GM23338 (cell line): ENCODE results near the gene PAQR4. TPM values are rescaled to one million over a fixed set of nuclear protein-coding genes. Genes with fewer than 3 reads are reported as not detected.

Source experiments
- ATAC-seq: fragments of 200-7000 bp; cut with Tn5 transposase; 3 replicates; pipeline ENCODE4 v1.9.1; 2020
- DNase-seq: peaks from one replicate; pipeline ENCODE4 v3.0.0-alpha.2; 2015; ENCODE audit warnings: low spot score
- H2AFZ ChIP-seq: fragments of 200-600 bp; sonication (generic); 2 replicates; pipeline ENCODE4 v1.8.0; 2016; ENCODE audit warnings: antibody characterized with exemption, mild to moderate bottlenecking, moderate library complexity
- H3F3A ChIP-seq: fragments of 200-600 bp; sonication (generic); replicated peaks from 2 replicates; pipeline ENCODE4 v1.8.0; 2017; ENCODE audit warnings: antibody characterized with exemption, mixed run types, low read depth
- H3K27ac ChIP-seq: fragments of 200-600 bp; sonication (generic); 2 replicates; pipeline ENCODE4 v1.6.1; 2016; ENCODE audit warnings: low read depth
- H3K27me3 ChIP-seq: fragments of 200-600 bp; sonication (generic); 2 replicates; pipeline ENCODE4 v1.8.0; 2016; ENCODE audit warnings: mild to moderate bottlenecking, mixed run types, moderate library complexity; ENCODE audit not compliant: insufficient read depth
- H3K36me3 ChIP-seq: fragments of 200-600 bp; sonication (generic); 2 replicates; pipeline ENCODE4 v1.8.0; 2016; ENCODE audit warnings: mild to moderate bottlenecking; ENCODE audit not compliant: insufficient read depth
- H3K4me1 ChIP-seq: fragments of 200-600 bp; sonication (generic); 2 replicates; pipeline ENCODE4 v1.8.0; 2016; ENCODE audit warnings: mild to moderate bottlenecking, moderate library complexity; ENCODE audit not compliant: insufficient read depth
- H3K4me2 ChIP-seq: fragments of 200-600 bp; sonication (generic); 2 replicates; pipeline ENCODE4 v1.7.1; 2017; ENCODE audit warnings: mixed run types
- H3K4me3 ChIP-seq: fragments of 200-600 bp; sonication (generic); 2 replicates; pipeline ENCODE4 v1.6.1; 2016; ENCODE audit warnings: mixed run types
- H3K79me2 ChIP-seq: fragments of 200-600 bp; sonication (generic); replicated peaks from 2 replicates; pipeline ENCODE4 v1.8.0; 2017; ENCODE audit warnings: mild to moderate bottlenecking; ENCODE audit not compliant: insufficient read depth
- H3K9me2 ChIP-seq: fragments of 200-600 bp; sonication (generic); 2 replicates; pipeline ENCODE4 v1.8.0; 2017; ENCODE audit not compliant: insufficient read depth
- H4K20me1 ChIP-seq: fragments of 200-600 bp; sonication (generic); replicated peaks from 2 replicates; pipeline ENCODE4 v1.8.0; 2017; ENCODE audit warnings: mild to moderate bottlenecking; ENCODE audit not compliant: insufficient read depth
- H3K27ac Mint-ChIP-seq: 2 replicates; pipeline ENCODE4 v1.8.0; 2020; ENCODE audit warnings: inconsistent platforms, mild to moderate bottlenecking, moderate library complexity, mixed read lengths
- H3K27me3 Mint-ChIP-seq: 3 replicates; pipeline ENCODE4 v1.8.0; 2022; ENCODE audit warnings: low read depth, mild to moderate bottlenecking, moderate library complexity, mixed read lengths, inconsistent platforms; ENCODE audit not compliant: insufficient read depth, poor library complexity
- H3K36me3 Mint-ChIP-seq: 3 replicates; pipeline ENCODE4 v1.8.0; 2021; ENCODE audit warnings: low read depth, mild to moderate bottlenecking, inconsistent platforms, moderate library complexity, mixed read lengths
- H3K4me1 Mint-ChIP-seq: 3 replicates; pipeline ENCODE4 v1.8.0; 2020; ENCODE audit warnings: mild to moderate bottlenecking, inconsistent platforms, mixed read lengths
- H3K4me3 Mint-ChIP-seq: 3 replicates; pipeline ENCODE4 v1.8.0; 2021; ENCODE audit warnings: moderate library complexity, mild to moderate bottlenecking, inconsistent platforms, mixed read lengths
- H3K9me3 Mint-ChIP-seq: 3 replicates; pipeline ENCODE4 v1.8.0; 2020; ENCODE audit warnings: moderate library complexity, mild to moderate bottlenecking, inconsistent platforms, mixed read lengths
- CREB1 ChIP-seq: fragments of 250-450 bp; sonication (Bioruptor Pico); IDR thresholded peaks from 2 replicates; pipeline ENCODE4 v1.5.0; 2020; ENCODE audit warnings: low read depth, mild to moderate bottlenecking, moderate library complexity
- EZH2 ChIP-seq: fragments of 200-600 bp; sonication (generic); IDR thresholded peaks from one replicate; pipeline ENCODE4 v1.8.0; 2017; ENCODE audit warnings: antibody characterized with exemption, mild to moderate bottlenecking, low read depth; ENCODE audit not compliant: unreplicated experiment
- EZH2phosphoT487 ChIP-seq: fragments of 200-600 bp; sonication (generic); IDR thresholded peaks from one replicate; pipeline ENCODE4 v1.8.1; 2018; ENCODE audit warnings: antibody characterized with exemption; ENCODE audit not compliant: unreplicated experiment
- JUNB ChIP-seq: IDR thresholded peaks from one replicate; pipeline ENCODE4 v1.6.1; 2016; ENCODE audit warnings: antibody characterized with exemption; ENCODE audit not compliant: unreplicated experiment
- NANOG ChIP-seq: IDR thresholded peaks from 2 replicates; pipeline ENCODE4 v1.6.1; 2016; ENCODE audit warnings: antibody characterized with exemption, borderline replicate concordance
- POLR2AphosphoS5 ChIP-seq: IDR thresholded peaks from 2 replicates; pipeline ENCODE4 v1.6.1; 2016; ENCODE audit warnings: antibody characterized with exemption, low read depth
- STAT1 ChIP-seq: IDR thresholded peaks from one replicate; pipeline ENCODE4 v1.6.1; 2016; ENCODE audit warnings: antibody characterized with exemption; ENCODE audit not compliant: unreplicated experiment
- ZNF114 ChIP-seq: fragments of 250-450 bp; sonication (Bioruptor Pico); IDR thresholded peaks from 2 replicates; pipeline ENCODE4 v1.5.0; 2020; ENCODE audit warnings: mild to moderate bottlenecking, moderate library complexity
- ZNF331 ChIP-seq: fragments of 250-450 bp; sonication (Bioruptor Pico); IDR thresholded peaks from 2 replicates; pipeline ENCODE4 v1.5.0; 2020; ENCODE audit warnings: low read depth, mild to moderate bottlenecking, moderate library complexity
- polyA plus RNA-seq: library from polyadenylated mRNA; unstranded; fragments of >200 nt; fragmentation: Nextera tagmentation; extraction: Ambion mirVana; gene quantifications from 2 replicates; pipeline ENCODE4 v1.2.1, GENCODE V29; 2016
- total RNA-seq: library from RNA; depleted of rRNA; stranded (reverse); fragments of >200 nt; shearing (Covaris generic); gene quantifications from 2 replicates; pipeline ENCODE4 v1.2.3, GENCODE V29; 2014
- TF ChIP-seq, protein P1 (sequence below): IDR thresholded peaks from one replicate; pipeline ENCODE4 v1.6.1; 2018; ENCODE audit warnings: antibody characterized with exemption; ENCODE audit not compliant: unreplicated experiment
- TF ChIP-seq, protein P2 (sequence below): fragments of 250-450 bp; sonication (Bioruptor Pico); IDR thresholded peaks from 2 replicates; pipeline ENCODE4 v1.5.0; 2020; ENCODE audit warnings: mild to moderate bottlenecking, moderate library complexity
- TF ChIP-seq, protein P3 (sequence below): IDR thresholded peaks from 2 replicates; pipeline ENCODE4 v1.6.1; 2016; ENCODE audit warnings: antibody characterized with exemption
- TF ChIP-seq, protein P4 (sequence below), 2 experiments: fragments of 200-600 bp in 1 of 2; sonication (generic) in 1 of 2; conservative IDR thresholded peaks; 2 replicates each; pipeline versions ENCODE4 v1.5.1 to v1.6.1; 2016 to 2017; ENCODE audit warnings: antibody characterized with exemption in 2 of 2, low read depth in 2 of 2, mild to moderate bottlenecking in 2 of 2, moderate library complexity in 1 of 2

Gene PAQR4
- total and polyA plus RNA-seq, 2 experiments from 2014 or later = 7.0 to 29.3 TPM

DNA sequence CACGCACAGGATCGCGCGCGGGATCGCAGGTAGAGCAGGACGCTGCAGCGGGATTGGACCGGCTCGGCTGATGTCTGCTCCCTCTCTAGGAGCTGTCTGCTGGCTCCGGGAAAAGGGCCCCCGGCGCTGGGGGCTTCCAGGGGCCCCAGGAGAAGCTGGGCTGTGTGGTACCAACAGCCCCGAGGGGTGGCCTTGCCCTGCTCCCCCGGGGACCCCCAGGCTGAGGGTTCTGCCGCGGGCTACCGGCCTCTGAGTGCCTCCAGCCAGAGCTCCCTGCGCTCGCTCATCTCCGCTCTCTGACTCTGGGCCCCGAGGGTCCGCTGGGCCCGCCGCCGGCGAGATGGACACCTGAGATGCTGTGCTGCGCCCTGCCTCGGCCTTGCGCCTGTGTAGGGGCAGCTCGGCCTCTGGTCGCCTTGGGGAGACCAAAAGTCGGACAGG lies 1.4 kb upstream of the PAQR4 start:
- Histone ChIP-seq H4K20me1 (peaks cover 12% of the 10 kb centered on the region), H3K79me2 (no peaks in the 10 kb centered on the region), H3K36me3 (no peaks in the 10 kb centered on the region), H3K4me2 (peak overlapping the region; percentile 95; the same call in 1 of the 2 replicates), H3F3A (peaks cover 36% of the 10 kb centered on the region), H3K27me3 (peaks cover 45% of the 10 kb centered on the region), H3K27ac (no peak overlapping the region), H3K4me1 (peaks cover 20% of the 10 kb centered on the region; the same call in 1 of the 2 replicates), H2AFZ (no peak overlapping the region), H3K4me3 (peak overlapping the region; percentile 94), H3K9me2 (no peaks in the 10 kb centered on the region)
- TF ChIP-seq, protein P1, sequence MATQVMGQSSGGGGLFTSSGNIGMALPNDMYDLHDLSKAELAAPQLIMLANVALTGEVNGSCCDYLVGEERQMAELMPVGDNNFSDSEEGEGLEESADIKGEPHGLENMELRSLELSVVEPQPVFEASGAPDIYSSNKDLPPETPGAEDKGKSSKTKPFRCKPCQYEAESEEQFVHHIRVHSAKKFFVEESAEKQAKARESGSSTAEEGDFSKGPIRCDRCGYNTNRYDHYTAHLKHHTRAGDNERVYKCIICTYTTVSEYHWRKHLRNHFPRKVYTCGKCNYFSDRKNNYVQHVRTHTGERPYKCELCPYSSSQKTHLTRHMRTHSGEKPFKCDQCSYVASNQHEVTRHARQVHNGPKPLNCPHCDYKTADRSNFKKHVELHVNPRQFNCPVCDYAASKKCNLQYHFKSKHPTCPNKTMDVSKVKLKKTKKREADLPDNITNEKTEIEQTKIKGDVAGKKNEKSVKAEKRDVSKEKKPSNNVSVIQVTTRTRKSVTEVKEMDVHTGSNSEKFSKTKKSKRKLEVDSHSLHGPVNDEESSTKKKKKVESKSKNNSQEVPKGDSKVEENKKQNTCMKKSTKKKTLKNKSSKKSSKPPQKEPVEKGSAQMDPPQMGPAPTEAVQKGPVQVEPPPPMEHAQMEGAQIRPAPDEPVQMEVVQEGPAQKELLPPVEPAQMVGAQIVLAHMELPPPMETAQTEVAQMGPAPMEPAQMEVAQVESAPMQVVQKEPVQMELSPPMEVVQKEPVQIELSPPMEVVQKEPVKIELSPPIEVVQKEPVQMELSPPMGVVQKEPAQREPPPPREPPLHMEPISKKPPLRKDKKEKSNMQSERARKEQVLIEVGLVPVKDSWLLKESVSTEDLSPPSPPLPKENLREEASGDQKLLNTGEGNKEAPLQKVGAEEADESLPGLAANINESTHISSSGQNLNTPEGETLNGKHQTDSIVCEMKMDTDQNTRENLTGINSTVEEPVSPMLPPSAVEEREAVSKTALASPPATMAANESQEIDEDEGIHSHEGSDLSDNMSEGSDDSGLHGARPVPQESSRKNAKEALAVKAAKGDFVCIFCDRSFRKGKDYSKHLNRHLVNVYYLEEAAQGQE = no peak
- TF ChIP-seq EZH2 (no peak), JUNB (no peak), EZH2phosphoT487 (no peak), ZNF331 (CRISPR knock-in tag) (no peak), ZNF114 (CRISPR knock-in tag) (no peak), CREB1 (no peak), NANOG (no peak), STAT1 (no peak), POLR2AphosphoS5 (no peak)
- TF ChIP-seq, protein P2, sequence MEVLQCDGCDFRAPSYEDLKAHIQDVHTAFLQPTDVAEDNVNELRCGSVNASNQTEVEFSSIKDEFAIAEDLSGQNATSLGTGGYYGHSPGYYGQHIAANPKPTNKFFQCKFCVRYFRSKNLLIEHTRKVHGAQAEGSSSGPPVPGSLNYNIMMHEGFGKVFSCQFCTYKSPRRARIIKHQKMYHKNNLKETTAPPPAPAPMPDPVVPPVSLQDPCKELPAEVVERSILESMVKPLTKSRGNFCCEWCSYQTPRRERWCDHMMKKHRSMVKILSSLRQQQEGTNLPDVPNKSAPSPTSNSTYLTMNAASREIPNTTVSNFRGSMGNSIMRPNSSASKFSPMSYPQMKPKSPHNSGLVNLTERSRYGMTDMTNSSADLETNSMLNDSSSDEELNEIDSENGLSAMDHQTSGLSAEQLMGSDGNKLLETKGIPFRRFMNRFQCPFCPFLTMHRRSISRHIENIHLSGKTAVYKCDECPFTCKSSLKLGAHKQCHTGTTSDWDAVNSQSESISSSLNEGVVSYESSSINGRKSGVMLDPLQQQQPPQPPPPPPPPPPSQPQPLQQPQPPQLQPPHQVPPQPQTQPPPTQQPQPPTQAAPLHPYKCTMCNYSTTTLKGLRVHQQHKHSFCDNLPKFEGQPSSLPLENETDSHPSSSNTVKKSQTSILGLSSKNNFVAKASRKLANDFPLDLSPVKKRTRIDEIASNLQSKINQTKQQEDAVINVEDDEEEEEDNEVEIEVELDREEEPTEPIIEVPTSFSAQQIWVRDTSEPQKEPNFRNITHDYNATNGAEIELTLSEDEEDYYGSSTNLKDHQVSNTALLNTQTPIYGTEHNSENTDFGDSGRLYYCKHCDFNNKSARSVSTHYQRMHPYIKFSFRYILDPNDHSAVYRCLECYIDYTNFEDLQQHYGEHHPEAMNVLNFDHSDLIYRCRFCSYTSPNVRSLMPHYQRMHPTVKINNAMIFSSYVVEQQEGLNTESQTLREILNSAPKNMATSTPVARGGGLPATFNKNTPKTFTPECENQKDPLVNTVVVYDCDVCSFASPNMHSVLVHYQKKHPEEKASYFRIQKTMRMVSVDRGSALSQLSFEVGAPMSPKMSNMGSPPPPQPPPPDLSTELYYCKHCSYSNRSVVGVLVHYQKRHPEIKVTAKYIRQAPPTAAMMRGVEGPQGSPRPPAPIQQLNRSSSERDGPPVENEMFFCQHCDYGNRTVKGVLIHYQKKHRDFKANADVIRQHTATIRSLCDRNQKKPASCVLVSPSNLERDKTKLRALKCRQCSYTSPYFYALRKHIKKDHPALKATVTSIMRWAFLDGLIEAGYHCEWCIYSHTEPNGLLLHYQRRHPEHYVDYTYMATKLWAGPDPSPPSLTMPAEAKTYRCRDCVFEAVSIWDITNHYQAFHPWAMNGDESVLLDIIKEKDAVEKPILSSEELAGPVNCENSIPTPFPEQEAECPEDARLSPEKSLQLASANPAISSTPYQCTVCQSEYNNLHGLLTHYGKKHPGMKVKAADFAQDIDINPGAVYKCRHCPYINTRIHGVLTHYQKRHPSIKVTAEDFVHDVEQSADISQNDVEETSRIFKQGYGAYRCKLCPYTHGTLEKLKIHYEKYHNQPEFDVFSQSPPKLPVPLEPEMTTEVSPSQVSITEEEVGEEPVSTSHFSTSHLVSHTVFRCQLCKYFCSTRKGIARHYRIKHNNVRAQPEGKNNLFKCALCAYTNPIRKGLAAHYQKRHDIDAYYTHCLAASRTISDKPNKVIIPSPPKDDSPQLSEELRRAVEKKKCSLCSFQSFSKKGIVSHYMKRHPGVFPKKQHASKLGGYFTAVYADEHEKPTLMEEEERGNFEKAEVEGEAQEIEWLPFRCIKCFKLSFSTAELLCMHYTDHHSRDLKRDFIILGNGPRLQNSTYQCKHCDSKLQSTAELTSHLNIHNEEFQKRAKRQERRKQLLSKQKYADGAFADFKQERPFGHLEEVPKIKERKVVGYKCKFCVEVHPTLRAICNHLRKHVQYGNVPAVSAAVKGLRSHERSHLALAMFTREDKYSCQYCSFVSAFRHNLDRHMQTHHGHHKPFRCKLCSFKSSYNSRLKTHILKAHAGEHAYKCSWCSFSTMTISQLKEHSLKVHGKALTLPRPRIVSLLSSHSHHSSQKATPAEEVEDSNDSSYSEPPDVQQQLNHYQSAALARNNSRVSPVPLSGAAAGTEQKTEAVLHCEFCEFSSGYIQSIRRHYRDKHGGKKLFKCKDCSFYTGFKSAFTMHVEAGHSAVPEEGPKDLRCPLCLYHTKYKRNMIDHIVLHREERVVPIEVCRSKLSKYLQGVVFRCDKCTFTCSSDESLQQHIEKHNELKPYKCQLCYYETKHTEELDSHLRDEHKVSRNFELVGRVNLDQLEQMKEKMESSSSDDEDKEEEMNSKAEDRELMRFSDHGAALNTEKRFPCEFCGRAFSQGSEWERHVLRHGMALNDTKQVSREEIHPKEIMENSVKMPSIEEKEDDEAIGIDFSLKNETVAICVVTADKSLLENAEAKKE (CRISPR knock-in tag) = no peak
- TF ChIP-seq, protein P3, sequence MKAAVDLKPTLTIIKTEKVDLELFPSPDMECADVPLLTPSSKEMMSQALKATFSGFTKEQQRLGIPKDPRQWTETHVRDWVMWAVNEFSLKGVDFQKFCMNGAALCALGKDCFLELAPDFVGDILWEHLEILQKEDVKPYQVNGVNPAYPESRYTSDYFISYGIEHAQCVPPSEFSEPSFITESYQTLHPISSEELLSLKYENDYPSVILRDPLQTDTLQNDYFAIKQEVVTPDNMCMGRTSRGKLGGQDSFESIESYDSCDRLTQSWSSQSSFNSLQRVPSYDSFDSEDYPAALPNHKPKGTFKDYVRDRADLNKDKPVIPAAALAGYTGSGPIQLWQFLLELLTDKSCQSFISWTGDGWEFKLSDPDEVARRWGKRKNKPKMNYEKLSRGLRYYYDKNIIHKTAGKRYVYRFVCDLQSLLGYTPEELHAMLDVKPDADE = no peak
- TF ChIP-seq, protein P4, sequence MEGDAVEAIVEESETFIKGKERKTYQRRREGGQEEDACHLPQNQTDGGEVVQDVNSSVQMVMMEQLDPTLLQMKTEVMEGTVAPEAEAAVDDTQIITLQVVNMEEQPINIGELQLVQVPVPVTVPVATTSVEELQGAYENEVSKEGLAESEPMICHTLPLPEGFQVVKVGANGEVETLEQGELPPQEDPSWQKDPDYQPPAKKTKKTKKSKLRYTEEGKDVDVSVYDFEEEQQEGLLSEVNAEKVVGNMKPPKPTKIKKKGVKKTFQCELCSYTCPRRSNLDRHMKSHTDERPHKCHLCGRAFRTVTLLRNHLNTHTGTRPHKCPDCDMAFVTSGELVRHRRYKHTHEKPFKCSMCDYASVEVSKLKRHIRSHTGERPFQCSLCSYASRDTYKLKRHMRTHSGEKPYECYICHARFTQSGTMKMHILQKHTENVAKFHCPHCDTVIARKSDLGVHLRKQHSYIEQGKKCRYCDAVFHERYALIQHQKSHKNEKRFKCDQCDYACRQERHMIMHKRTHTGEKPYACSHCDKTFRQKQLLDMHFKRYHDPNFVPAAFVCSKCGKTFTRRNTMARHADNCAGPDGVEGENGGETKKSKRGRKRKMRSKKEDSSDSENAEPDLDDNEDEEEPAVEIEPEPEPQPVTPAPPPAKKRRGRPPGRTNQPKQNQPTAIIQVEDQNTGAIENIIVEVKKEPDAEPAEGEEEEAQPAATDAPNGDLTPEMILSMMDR (conservative IDR thresholded peaks at IDR 0.05; ENCODE audit: low read depth in 2 of 2) = no peak
- Mint-ChIP-seq H3K27ac (no peak overlapping the region), H3K4me3 (peak overlapping the region; percentile 68; the same call in 2 of the 3 replicates), H3K9me3 (no peaks in the 10 kb centered on the region), H3K27me3 (peaks cover 47% of the 10 kb centered on the region), H3K4me1 (peaks cover 27% of the 10 kb centered on the region), H3K36me3 (peaks cover 15% of the 10 kb centered on the region)
- ATAC-seq (no peak), DNase-seq (no peak)
